KBM-7 (cell line): ENCODE data around the gene ATP2B3.

Experiments used
- DNase-seq: peaks from one replicate; pipeline ENCODE4 v3.0.0-alpha.2; 2015
- in situ Hi-C: fragments of 300-500 bp; cut with MboI; formaldehyde crosslinking; loops from 2 replicates; pipeline ENCODE4 v1.14.3; 2020; ENCODE audit warnings: low sequenced_read_pairs, low pct_unique_long_range_greater_than_20kb, mixed read lengths

ATP2B3 gene

DNA sequence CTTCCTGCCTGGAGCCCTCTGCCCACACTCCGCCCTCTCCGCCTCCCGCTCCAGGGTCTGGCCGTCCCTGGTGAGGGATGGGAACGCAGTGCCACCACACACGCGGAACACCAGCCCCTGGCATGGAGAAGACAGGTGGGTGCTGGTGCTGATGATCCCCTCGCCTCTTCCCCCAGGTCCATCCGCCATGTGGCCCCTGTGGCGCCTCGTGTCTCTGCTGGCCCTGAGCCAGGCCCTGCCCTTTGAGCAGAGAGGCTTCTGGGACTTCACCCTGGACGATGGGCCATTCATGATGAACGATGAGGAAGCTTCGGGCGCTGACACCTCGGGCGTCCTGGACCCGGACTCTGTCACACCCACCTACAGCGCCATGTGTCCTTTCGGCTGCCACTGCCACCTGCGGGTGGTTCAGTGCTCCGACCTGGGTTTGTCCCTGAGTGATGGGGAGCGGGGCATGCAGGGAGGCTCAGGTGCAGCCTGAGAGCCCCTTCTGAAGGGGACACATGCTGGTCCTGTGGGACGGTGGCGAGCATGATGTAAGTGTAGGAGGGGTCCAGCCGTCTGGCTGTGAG is 12.9 kb upstream of the ATP2B3 start:
- DNase-seq: no peak
- in situ Hi-C loops: no loop called here

DNA sequence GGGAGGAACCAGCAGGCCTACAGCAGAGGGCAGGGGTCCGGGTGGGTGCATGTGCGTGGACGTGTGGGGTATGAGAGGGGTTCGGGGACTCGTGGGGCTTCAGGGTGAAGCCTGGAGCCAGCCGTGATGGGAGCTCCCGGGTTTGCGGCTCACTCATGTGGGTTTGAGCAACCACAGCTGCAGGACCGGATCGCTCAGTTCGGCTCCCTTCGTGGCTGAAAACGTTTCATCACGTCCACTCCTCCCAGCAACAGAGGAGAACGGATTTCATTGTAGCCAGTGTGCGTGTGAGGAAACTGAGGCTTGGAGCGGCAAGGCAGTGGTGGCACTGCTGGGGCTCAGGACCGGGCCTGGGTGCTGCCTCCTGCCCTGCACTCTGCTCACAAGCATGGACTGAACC is 12.1 kb upstream of the ATP2B3 start:
- in situ Hi-C loops: no loop called here
- no peak for DNase-seq

GRCh38 chrX:153507484-153508178 is 9.8 kb upstream of the ATP2B3 start:
- DNase-seq: peak; percentile 88
- in situ Hi-C loops: no loop called here

GRCh38 chrX:153509592-153509991 is 7.8 kb upstream of the ATP2B3 start:
- in situ Hi-C loops: no loop called here

DNA sequence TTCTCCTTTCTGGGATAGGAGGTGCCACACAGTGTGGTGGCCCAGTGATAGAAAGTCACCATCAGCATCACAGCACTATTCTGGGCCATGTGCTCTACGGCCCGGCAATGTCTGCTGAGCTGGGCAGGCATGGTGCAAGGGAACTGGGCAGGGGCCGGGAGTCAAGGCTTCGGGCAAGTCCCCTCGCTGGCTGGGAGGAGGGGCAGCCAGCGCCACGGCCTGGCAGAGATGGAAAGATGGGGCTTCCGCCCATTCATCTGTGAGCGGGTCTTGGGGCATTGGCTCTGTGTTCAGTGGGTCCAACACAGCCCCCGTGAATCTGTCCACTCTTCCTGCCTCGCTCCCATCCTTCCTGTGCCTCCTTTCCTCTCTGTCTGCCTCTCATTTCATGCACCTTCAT is 7.1 kb upstream of the ATP2B3 start:
- no peak for DNase-seq
- in situ Hi-C loops: no loop called here

More at GRCh38 chrX:153509592-153509991, 7.8 kb upstream of the ATP2B3 start:
- no peak for DNase-seq

GRCh38 chrX:153511784-153512500 is 5.5 kb upstream of the ATP2B3 start:
- in situ Hi-C loops: no loop called here
- no peak for DNase-seq

GRCh38 chrX:153512501-153512893 is 4.9 kb upstream of the ATP2B3 start:
- DNase-seq: no peak
- in situ Hi-C loops: no loop called here

GRCh38 chrX:153513265-153513664 is 4.2 kb upstream of the ATP2B3 start:
- in situ Hi-C loops: no loop called here
- DNase-seq: no peak

GRCh38 chrX:153514259-153514658 is 3.2 kb upstream of the ATP2B3 start:
- in situ Hi-C loops: no loop called here
- DNase-seq: no peak

- in situ Hi-C loops: no loop called here
Measured at GRCh38 chrX:153515435-153515834, 2.0 kb upstream of the ATP2B3 start.

GRCh38 chrX:153516073-153516472 is 1.4 kb upstream of the ATP2B3 start:
- DNase-seq: no peak
- in situ Hi-C loops: no loop called here

More at GRCh38 chrX:153515435-153515834, 2.0 kb upstream of the ATP2B3 start:
- DNase-seq: no peak

GRCh38 chrX:153517946-153518834 is 748 bp downstream of the ATP2B3 start:
- no peak for DNase-seq
- in situ Hi-C loops: no loop called here

- in situ Hi-C loops: no loop called here
Measured at GRCh38 chrX:153519569-153520286, 2.3 kb downstream of the ATP2B3 start.

DNA sequence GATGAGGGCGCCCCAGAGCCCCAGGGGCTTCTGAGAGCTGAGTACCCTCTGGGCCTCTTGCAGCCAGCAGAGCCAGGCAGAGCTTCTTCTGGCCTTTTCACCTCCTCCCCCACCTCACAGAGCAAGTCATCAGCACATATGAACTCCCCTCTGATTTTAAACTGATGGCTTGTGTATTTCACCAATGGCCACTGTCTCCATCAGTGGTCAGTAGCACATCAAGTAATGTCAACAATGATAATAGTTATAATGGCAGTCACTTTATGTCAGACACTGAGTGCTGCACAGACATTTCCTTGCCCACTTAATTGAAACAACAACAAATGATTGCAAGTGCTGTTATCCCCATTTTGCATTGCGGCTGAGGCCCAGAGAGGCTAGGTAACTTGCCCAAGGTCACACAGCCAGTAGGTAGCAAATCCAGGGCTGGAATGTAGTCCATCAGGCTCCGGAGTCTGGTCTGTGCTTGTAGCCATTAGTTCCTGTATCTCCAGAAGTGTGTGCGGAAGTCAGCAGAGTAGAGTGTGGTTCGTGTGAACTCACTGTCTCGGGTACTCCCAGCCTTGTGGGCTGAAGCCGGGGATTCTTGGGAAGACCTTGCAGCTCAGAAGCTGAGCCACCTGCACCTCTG is 3.0 kb downstream of the ATP2B3 start:
- no peak for DNase-seq
- in situ Hi-C loops: no loop called here

More at GRCh38 chrX:153519569-153520286, 2.3 kb downstream of the ATP2B3 start:
- DNase-seq: no peak

- in situ Hi-C loops: no loop called here
- no peak for DNase-seq
Measured at GRCh38 chrX:153521034-153521433, 3.6 kb downstream of the ATP2B3 start.

DNA sequence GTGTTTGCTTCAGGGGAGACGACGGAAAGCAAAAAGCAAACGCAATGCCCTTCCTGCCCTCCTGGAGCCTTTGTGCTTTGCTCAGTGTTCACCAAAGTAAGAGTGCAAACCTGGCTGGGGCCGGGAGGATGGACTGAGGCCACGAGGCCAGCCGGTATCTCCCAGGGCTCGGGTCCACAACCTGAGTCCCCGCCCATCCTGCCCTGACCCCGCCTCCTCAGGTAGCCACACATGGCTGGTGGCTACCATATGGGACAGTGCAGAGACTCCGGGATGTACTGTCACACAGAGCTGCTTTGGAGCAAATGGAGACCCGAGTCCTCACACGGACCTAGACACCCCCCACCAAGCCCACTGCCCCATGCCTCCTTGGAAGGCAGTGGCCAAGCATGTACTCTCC is 4.8 kb downstream of the ATP2B3 start:
- no peak for DNase-seq
- in situ Hi-C loops: no loop called here

- in situ Hi-C loops: no loop called here
- DNase-seq: no peak
Measured at GRCh38 chrX:153523269-153523668, 5.8 kb downstream of the ATP2B3 start.

DNA sequence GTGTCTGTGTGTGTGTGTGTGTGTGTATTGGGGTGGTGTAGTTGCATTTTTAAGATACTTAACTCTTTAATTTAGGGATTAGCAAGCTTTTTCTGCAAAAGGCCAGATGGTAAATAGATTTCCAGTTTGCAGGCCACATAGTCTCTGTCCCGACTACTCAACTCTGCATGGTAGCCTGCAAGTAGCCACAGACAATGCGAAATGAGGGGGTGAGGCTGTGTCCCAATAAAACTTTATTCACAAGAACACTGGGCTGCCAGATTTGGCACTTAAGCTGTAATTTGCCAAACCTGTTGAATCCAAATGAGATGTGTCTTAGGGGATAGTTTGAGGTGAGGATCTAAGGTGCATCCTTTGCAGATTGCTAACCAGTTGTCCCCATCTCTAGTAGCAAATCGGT is 6.8 kb downstream of the ATP2B3 start:
- DNase-seq: no peak
- in situ Hi-C loops: no loop called here
